ENCODE results near the gene CMIP.
"Not testable (repeated sequence)": the region's sequence is repeated elsewhere in the genome, so short reads cannot be mapped to it uniquely, and the experiment has no call there.

The CMIP gene

DNA sequence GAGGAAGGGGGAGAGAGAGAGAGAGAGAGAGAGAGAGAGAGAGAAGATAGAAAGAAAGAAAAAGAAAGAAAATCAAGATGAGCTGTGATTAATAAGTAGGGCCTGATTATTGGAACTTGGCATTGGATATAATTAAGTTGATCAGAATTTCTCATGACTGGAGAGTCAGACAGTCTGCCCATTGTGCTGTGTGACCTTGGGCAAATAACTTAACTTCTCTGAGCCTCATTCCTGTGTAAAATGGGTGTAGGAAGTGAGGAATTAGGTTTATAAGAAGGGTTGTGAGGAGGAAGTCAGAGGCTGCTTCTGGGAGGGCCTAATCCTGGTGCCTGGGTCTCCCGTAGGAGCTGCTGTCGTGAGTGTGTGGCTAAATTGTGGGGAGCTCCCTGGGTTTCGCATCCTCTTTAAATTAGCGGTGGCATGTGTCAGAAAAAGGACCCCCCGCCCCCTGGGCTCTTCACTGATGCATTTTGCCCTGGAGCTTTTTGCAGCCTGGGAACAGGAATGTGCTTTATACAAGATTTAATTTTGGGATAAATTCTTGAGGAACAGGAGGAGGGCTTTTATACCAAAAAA is 76.0 kb downstream of the CMIP start:
- no peak for DNase-seq

GRCh38 chr16:81521141-81521626 is 76.6 kb downstream of the CMIP start:
- DNase-seq, result no peak

DNA sequence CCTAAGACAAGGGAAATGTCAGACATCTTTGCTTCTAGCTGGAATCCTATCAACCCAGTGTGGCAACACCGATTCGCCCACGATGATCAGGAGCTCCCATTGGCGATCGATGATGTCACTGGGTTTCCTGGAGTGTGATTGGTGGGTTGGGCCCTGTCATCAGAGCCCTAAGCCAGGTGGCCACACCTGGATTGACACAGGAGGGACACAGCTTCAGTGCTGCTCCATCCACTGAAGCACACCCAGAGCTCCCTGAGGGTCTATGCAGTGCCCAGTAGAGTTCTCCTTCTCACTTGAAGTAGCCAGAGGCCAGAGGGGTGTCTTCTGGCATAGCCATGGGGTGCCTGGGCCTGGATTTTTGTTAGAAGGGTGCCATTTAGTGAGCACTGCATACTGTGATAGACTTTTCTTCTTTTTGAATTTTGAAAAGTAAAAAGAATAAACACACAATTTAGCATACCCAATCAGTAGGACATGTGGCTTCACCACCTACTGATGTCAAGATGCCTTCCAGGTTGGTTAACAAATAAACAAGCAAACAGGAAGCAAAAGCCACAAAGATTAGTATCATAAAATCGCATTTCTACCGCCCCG is 77.6 kb downstream of the CMIP start:
- no peak for DNase-seq

DNA sequence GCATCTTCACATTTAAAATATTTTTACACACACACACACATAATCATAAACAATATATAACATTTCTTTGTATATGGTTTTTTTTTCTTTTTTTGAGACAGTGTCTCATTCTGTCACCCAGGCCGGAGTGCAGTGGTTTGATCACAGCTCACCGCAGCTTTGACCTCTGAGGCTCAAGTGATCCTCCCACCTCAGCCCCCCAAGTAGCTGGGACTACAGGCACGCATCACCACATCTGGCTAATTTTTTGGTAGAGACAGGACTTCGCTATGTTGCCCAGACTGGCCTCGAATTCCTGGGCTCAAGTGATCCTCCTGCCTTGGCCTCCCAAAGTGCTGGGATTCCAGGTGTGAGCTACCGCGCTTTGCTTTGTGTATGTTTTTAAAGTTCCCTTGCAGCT is 78.2 kb downstream of the CMIP start:
- DNase-seq, result not testable (repeated sequence)

- DNase-seq, result no peak
Observed at GRCh38 chr16:81523387-81524115, 78.9 kb downstream of the CMIP start.

GRCh38 chr16:81524382-81524781 is 79.8 kb downstream of the CMIP start:
- DNase-seq, result no peak

GRCh38 chr16:81524885-81525284 is 80.3 kb downstream of the CMIP start:
- not testable (repeated sequence) for DNase-seq

DNA sequence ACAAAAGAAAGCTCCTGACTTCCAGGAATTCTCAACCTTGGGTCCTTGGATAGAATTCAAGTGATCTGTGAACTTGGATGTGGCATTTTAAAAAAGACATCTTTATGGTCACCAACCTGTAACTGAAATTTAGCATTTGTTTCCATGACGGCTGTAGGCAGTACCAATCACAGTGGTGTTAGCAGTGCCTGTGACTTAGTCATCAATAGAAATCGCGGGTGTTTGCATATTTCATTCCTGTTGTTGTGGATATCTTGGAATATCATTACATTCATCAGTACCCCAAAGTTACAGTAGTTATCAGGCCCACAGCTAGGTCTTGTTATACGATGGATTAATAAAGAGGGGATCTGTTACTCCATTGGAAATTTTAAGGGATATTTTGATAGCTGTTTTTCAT is 81.6 kb downstream of the CMIP start:
- no peak for DNase-seq

GRCh38 chr16:81526935-81527334 is 82.3 kb downstream of the CMIP start:
- no peak for DNase-seq

DNA sequence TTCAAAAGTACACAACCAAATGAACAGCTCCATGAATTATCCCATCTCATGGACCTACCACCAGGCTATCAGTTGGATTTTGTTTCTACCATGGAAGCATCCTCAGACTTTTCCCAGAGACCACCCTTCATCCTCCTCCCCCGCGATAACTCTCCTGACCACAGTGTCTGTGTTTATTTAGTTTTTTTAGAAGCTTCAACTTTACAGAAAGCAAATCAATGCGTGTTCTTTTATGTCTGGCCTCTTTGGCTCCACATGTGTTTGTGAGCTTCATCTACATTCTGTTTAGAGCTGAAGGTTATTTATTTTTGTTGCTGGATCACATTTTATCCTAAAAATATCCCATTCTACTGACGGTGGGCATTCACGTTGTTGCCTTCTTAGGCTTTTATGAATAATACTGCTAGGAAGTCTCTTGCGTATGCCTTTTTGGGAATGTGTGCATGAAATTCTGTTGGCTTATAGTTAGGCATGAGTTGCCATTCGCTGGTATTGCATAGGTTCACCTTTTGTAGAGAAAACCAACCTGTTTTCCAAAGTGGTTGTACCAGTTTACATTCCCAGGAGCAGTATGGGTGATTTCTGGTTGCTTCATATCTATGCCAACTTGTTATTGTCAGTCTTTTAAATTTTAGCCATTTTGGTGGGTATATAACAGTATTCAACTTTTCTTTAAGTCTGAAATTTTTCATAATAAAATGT is 83.0 kb downstream of the CMIP start:
- no peak for DNase-seq

DNA sequence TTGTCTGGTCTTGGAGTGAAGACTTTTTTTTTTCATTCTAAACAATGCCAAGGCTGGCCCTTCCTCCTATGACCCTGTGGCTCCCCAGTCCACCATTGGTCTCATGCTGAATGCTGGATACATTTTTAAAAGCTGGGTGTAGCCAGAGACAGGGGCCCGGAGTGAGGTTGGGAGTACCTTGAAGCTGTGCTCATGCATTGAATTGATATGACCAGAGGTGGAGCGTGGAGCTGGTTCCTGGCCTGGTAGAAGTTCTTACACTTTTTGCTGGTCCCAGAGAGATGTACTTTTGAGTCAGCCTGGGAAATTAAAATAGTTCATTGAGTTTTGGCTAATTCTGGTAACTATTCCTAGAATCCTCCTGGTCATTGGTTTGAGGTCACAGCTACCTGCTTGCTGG is 83.6 kb downstream of the CMIP start:
- DNase-seq, result no peak

DNA sequence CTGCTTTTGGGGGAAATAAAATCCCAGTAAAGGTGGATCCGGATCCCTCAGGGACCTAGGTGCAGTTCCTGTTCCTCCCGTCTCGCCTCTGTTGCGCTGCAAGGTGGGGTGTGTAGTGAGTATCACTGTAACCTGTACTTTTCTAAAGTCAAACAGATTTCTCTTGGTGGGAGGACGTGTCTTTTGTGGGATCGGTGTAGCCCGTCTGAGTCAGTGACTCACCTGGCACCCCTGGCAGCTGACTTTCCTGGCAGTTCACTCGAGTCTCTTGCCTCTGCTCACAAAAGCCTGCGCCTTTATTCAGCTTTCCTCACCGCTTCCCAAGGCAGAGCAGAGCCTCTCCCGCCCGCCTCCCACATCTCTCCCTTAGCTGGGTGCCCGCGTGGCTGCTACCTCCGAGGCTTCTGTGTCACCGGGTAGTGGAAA is 85.7 kb downstream of the CMIP start:
- no peak for DNase-seq

- no peak for DNase-seq
Observed at GRCh38 chr16:81530814-81531213, 86.2 kb downstream of the CMIP start.

DNA sequence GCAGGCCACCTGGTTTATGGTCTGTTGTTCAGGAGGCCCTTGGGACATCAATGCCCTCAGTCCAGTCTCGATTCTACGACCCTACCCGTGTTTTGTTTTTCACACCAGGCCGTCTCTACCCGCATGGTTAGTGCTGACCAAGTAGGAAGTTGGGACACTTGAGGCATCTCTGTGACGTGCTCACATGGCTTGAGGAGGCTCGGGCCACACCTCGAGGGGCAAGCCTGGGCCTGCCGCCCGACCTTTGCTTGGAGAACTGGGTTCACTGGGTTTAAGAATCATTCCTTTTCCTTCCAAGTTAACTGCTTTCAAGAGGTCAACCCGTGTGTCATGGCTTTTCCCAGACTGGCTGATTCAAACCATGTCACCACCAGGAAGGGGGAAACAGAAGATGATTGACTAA is 86.8 kb downstream of the CMIP start:
- DNase-seq, result no peak

GRCh38 chr16:81532491-81533174 is 88.0 kb downstream of the CMIP start:
- no peak for DNase-seq

DNA sequence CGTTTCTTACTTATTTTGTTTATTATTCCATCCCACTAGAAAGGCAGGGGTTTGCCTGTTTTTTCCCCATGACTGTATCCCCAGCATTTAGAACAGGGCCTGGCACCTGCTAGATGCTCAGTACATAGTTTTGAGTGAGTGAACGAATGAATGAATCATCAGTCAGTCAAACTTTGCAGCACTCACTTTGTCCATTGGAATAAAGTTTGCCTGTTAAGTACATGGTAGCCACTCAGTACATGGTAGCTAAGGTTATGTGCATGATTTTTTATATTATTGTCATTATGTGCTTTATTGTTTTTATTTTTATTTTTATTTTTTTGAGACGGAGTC is 88.5 kb downstream of the CMIP start:
- no peak for DNase-seq

DNA sequence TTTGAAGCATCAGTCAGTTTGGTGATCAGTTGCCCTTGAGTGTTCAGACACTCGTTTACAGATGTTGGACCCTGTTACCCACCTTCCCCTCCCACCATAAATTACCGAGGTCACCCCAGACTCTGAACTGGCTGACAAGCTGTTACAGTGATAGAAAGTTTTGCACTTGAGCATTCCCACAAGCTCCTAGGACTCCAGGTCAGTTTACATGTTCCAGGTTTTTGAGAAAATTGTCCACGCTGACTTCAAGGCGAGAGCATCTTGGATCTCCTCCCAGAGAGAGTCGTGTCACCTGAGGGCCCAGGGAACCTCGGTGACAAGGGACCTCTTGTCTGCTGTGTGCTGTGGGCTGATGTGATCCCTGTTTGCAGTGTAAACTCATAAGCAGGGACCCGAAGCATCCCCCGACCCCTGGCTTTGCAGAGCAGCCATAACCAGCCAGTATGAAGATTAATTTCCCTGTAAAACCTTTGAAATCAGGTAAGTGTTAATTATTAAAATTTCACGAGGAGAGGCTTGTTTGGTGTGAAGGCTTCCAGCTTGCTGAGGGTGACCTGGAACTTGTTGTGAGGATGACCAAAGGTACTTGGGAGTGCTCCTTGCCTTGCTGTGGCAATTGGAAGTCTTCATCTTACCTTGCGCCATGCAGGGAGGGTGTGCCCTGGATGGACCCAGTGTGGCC is 91.2 kb downstream of the CMIP start:
- DNase-seq, result no peak

GRCh38 chr16:81536648-81537047 is 92.0 kb downstream of the CMIP start:
- DNase-seq, result no peak

GRCh38 chr16:81537721-81538561 is 93.3 kb downstream of the CMIP start:
- DNase-seq, result no peak

DNA sequence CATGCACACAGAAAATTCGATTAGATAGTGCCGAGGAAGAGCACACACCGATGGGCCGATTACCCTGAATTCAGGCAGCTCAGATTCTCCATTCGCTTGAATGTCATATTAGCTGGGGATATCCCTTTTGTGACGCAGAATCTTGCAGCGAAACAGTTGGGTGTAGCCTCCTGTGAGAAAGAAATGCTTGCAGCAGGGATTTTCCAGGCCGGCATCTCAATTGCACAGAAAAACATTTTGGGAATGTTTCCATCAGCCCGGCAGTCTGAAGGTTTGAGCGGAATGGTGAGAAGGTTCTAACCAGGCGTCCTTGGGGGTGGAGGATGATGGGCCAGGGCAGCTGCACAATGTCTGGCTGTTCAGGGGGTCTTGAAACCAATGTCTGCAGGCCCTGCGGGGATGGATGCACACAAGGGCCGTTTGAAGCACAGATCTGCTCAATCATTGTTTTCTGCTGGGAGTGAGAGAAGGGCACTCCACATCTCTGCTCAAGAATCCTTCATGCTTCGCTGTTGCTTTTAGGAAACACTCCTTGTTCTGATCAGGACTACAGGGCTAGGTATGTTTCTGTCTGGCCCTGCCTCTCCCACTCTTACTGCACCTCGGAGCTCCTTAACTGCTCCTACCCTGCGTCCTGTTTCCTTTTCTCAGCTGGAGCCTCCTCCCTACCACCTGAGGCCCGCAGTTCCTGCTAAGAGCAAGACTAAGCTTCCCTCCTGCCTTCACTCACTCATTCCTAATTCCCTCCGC is 94.6 kb downstream of the CMIP start:
- DNase-seq, result no peak
